Measurements from ENCODE around the gene TRIM42.

Gene TRIM42

DNA sequence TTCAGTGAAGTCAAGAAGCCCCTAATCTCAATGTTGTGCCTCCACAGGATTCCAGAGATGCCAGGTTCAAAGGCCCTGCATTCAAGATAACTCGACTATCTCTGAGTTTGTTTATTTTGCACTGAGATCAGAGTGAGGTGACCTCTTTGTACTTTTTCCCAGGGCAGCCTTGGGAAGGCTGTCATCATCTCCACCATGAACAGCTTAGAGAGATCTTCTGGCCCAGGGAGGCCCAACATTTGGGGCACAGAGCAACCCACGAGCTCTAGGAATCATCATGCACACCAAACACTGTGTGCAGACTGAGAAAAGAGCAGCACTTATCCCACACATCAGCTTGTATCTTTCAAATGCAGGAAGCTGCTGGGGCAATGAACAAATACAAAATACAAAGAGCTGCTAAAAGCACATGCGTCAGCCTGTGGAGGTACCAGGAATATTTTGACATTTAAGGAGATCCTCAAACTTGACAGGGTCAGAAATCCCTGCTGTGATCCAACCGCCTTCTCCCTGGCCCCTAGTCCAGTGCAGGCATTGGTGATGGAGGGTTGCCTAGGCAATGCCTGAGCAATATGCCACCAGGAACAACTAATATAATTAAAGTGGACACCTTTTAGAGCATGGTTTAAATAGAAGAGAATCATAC is 33.6 kb downstream of the TRIM42 start:
- no peak for DNase-seq

DNA sequence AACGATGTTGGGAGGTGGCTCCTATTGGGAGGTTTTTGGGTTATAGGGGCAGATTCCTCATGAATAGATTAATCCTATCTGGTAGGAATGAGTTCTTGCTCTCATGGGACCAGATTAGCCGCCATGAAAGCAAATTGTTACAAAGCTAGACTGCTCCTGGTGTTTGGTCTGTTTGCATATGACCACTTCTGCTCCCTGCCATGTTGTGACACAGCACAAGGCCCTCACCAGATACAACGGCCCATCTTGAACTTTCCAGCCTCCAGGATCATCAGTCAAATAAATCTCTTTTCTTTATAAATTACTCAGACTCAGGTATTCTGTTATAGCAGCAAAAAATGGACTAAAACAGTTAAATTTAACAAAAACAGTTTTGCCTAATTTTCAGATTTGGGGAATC is 34.4 kb downstream of the TRIM42 start:
- DNase-seq = no peak

DNA sequence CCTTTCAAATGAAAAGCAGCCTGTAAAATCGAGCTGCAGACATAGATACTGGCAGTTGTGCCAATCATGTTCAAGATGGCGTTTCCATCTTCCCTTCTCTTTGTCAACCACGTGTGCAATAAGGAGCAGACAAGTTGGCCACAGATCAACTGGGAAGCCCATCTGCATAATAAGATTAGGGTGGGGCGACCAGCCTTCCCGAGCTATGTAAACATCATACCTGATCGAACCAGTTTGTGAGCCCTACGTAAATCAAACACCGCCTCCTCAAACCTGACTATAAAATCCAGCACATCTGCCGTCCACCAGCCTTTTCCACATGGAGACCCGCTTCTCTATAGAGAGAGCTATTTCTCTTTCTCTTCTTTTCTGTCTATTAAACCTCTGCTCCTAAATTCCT is 37.2 kb downstream of the TRIM42 start:
- DNase-seq = no peak

GRCh38 chr3:140717921-140718320 is 40.1 kb downstream of the TRIM42 start:
- no peak for DNase-seq

- DNase-seq = no peak
These were observed 42.2 kb downstream of the TRIM42 start for GRCh38 chr3:140719841-140720614.

DNA sequence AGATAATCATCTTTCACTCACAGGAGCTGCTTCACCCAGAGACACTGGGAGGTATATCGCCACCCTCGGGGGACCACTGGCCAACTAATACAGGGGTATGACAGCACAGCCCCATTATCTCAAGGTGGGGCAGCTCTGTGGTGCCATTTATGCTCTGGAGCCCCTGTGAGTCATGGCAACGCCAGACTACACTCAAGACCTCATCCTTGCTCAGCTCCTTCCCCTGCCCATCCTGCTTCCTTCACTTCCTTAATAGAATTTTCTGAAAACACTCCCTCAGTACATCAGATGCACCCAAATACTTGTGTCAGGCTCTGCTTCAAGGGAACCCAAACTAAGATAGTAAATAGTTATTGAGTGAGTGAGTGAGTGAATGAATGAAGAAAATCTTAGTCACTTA is 45.7 kb downstream of the TRIM42 start:
- no peak for DNase-seq

GRCh38 chr3:140724856-140725812 is 47.3 kb downstream of the TRIM42 start:
- DNase-seq = no peak

- no peak for DNase-seq
These were observed 48.2 kb downstream of the TRIM42 start for GRCh38 chr3:140726066-140726465.

DNA sequence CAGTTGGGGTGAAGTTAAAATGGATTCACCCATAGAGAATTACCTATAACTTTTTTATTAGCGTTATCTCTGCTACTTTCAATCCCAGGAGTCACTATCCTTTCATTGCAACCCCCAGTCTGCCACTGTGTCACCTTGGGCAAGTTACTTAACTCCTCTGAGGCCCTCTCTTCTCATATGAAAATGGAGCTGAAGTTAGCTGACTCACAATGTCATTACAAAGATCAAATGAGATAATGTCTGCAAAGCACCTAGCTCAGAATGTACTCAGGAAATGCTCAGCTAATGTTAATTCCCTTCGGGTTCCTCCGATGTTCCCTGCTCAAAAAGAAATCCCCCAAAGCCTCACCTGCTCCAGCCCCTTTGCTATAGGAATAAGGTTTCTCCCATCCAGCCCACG is 50.0 kb downstream of the TRIM42 start:
- no peak for DNase-seq

DNA sequence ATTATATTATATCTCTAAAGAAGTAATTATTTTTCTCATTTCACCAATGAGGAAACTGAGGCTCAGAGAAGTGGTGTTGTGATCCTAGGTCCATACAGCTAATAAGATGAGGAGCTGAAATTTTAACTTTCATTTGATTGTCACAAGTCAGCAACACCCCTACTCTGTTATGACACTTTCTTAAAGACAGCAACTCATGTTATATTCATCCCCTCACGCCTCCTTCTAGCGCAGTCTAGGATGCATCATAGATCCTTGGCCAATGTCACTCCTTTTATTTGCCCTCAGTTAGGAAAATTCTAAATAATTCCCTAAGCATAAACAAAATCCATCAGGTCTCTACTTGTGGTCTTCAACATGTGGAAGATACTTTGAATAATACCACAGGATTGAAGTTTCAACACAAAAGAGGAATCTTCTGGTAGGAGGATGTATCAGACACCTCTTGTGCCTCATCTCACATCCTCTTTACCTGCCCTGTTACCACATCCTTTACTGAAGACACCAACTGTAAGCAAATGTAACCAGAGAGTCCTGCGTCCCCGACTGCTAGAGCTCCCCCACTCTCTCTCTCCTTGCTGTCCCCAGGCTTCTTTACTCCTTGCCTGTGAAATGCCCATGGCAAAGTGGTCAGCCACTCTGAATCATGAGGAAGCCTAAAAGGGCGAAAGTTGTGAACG is 53.7 kb downstream of the TRIM42 start:
- no peak for DNase-seq

DNA sequence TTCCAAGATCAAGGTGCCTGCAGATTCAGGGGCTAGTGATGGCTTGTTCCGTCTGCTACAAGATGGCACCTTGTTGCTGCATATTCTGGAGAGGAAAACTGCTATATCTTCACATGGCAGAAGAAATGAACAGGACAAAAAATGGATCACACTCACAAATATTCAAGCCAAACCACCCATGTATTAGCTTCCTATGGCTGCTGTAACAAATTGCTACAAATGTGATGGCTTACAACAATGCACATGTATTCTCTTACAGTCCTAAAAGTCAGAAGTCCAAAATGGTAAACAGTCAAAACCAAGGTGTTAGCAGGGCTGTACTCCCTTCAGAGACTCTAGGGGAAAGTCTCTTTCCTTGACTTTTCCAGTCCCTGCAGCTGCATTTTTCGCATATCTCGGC is 55.8 kb downstream of the TRIM42 start:
- DNase-seq = no peak

DNA sequence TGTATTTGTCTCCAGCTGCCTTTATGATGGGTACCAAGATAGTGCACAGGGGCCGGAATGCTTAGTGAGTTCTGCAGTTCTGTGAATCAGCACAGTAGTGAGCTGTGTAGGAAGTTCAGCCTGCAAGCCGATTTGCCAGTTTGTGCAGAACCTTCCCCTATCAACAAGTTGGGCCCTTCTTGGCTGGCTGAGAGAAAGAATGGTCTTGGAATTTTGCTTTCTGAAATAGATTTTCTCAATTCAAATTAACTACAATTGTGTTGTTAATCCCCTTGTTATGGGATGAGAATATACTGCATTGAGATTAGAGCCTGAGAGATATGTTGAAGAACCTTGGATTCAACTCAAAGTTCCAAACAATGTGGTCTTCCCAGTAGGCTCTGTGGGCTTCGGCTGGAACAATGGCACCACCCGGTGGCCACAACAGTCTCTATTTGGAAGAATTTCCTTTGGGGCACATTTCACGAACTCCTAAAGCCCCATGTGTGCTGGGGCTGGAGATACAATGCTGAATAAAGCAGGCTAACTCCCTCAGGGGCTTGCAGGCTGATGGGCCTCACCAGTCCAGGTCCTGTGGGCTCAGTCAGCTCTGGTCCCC is 59.1 kb downstream of the TRIM42 start:
- no peak for DNase-seq

GRCh38 chr3:140742116-140742515 is 64.3 kb downstream of the TRIM42 start:
- DNase-seq = no peak

GRCh38 chr3:140748171-140748570 is 70.3 kb downstream of the TRIM42 start:
- DNase-seq = no peak

- no peak for DNase-seq
These were observed 71.0 kb downstream of the TRIM42 start for GRCh38 chr3:140748903-140749302.

Measured in activated naive CD4-positive, alpha-beta T cell treated with Interleukin-2 at 50 U/mL for 16 hours (primary cell).